ENCODE measurements around the gene MAGEB3. TPM values are rescaled to one million over a fixed set of nuclear protein-coding genes. Genes with fewer than 3 reads are reported as not detected.

The MAGEB3 gene
- total and polyA plus RNA-seq, 9 of the 15 experiments (the other 6 are each of a cell fraction or from before 2014, with no cell fraction given), result 0.07 to 0.11 TPM; not detected in 7

DNA sequence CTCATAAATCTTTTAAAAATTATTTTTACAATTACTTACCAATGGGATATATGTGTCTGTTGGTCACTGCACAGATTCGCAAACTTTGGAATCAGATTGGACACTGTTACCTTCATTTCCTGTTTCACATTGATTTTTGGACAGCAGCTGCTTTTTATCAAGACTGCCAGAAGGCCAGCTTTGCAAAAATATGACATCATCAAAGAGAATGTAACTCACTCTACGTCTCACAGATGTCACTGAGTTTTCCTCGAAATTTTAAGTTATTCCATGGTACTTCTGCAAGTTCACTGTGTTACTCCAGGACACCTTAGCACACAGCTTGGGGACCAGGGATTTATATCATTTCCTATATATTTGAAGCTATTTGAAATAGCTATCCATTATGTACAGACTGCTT, 46.9 kb upstream of the MAGEB3 start (continued):
- TF ChIP-seq, protein P1, sequence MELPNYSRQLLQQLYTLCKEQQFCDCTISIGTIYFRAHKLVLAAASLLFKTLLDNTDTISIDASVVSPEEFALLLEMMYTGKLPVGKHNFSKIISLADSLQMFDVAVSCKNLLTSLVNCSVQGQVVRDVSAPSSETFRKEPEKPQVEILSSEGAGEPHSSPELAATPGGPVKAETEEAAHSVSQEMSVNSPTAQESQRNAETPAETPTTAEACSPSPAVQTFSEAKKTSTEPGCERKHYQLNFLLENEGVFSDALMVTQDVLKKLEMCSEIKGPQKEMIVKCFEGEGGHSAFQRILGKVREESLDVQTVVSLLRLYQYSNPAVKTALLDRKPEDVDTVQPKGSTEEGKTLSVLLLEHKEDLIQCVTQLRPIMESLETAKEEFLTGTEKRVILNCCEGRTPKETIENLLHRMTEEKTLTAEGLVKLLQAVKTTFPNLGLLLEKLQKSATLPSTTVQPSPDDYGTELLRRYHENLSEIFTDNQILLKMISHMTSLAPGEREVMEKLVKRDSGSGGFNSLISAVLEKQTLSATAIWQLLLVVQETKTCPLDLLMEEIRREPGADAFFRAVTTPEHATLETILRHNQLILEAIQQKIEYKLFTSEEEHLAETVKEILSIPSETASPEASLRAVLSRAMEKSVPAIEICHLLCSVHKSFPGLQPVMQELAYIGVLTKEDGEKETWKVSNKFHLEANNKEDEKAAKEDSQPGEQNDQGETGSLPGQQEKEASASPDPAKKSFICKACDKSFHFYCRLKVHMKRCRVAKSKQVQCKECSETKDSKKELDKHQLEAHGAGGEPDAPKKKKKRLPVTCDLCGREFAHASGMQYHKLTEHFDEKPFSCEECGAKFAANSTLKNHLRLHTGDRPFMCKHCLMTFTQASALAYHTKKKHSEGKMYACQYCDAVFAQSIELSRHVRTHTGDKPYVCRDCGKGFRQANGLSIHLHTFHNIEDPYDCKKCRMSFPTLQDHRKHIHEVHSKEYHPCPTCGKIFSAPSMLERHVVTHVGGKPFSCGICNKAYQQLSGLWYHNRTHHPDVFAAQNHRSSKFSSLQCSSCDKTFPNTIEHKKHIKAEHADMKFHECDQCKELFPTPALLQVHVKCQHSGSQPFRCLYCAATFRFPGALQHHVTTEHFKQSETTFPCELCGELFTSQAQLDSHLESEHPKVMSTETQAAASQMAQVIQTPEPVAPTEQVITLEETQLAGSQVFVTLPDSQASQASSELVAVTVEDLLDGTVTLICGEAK (IDR thresholded peaks at IDR 0.05), result no peak
- TF ChIP-seq, protein P1 (CRISPR knock-in tag; IDR thresholded peaks at IDR 0.05), result no peak
- no peak for TF ChIP-seq MAFF (IDR thresholded peaks at IDR 0.05; ENCODE audit: low read length)
- TF ChIP-seq ATF1 (CRISPR knock-in tag; IDR thresholded peaks at IDR 0.05), result no peak
- 0 out of 2 replicates have a peak, but pooled peaks have one; percentile 19 for TF ChIP-seq ATF1 (tag; IDR thresholded peaks at IDR 0.05)
- no peak for TF ChIP-seq SNIP1 (IDR thresholded peaks at IDR 0.05; ENCODE audit: low read depth)
- TF ChIP-seq TAL1 (IDR thresholded peaks at IDR 0.05), result peak; percentile 21; the same call in 1 of the 2 replicates
- TF ChIP-seq, protein P2, sequence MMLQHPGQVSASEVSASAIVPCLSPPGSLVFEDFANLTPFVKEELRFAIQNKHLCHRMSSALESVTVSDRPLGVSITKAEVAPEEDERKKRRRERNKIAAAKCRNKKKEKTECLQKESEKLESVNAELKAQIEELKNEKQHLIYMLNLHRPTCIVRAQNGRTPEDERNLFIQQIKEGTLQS (IDR thresholded peaks at IDR 0.05), result peak; percentile 63
- TF ChIP-seq, protein P2 (CRISPR knock-in tag; conservative IDR thresholded peaks at IDR 0.05), result no peak
- peak; percentile 25; the same call in 1 of the 2 replicates for TF ChIP-seq ATF7 (IDR thresholded peaks at IDR 0.05)
- no peak for TF ChIP-seq RBM15 (IDR thresholded peaks at IDR 0.05; ENCODE audit: insufficient read depth, low read length)
- TF ChIP-seq SREBF2 (CRISPR knock-in tag; IDR thresholded peaks at IDR 0.05), result no peak
- TF ChIP-seq, protein P3, sequence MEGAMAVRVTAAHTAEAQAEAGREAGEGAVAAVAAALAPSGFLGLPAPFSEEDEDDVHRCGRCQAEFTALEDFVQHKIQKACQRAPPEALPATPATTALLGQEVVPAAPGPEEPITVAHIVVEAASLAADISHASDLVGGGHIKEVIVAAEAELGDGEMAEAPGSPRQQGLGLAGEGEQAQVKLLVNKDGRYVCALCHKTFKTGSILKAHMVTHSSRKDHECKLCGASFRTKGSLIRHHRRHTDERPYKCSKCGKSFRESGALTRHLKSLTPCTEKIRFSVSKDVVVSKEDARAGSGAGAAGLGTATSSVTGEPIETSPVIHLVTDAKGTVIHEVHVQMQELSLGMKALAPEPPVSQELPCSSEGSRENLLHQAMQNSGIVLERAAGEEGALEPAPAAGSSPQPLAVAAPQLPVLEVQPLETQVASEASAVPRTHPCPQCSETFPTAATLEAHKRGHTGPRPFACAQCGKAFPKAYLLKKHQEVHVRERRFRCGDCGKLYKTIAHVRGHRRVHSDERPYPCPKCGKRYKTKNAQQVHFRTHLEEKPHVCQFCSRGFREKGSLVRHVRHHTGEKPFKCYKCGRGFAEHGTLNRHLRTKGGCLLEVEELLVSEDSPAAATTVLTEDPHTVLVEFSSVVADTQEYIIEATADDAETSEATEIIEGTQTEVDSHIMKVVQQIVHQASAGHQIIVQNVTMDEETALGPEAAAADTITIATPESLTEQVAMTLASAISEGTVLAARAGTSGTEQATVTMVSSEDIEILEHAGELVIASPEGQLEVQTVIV (CRISPR knock-in tag; IDR thresholded peaks at IDR 0.05; ENCODE audit: borderline replicate concordance), result no peak
- TF ChIP-seq HNRNPLL (IDR thresholded peaks at IDR 0.05; ENCODE audit: low read depth, low read length, poor library complexity, severe bottlenecking), result no peak
- TF ChIP-seq RBFOX2 (IDR thresholded peaks at IDR 0.05; ENCODE audit: low read depth, low read length), result no peak
- TF ChIP-seq CREB1 (IDR thresholded peaks at IDR 0.05), result no peak; the same call in 1 of the 2 replicates
- TF ChIP-seq CREB1 (CRISPR knock-in tag; IDR thresholded peaks at IDR 0.05), result no peak
